GM12878 (cell line): ENCODE data around the gene SLC23A1. TPM values are rescaled to one million over a fixed set of nuclear protein-coding genes. Genes with fewer than 3 reads are reported as not detected.

Experiments used
- ATAC-seq: fragments of 200-7000 bp; cut with Tn5 transposase; 3 replicates; pipeline ENCODE4 v1.9.1; 2020; ENCODE audit warnings: mild to moderate bottlenecking, moderate library complexity
- BruUV-seq: library from RNA; stranded (reverse); fragments of 400-500 nt; replicated peaks from 2 replicates; lab custom pipeline; 2021; lab: Mats Ljungman, UMichigan
- CTCF ChIA-PET: fragments of 300-600 bp; sonication (Branson Sonifier 250); formaldehyde crosslinking; extraction: SDS; loops from one replicate; lab custom pipeline; 2021; ENCODE audit warnings: inconsistent platforms; lab: Yijun Ruan, JAX
- POLR2A ChIA-PET: fragments of 350-600 bp; formaldehyde crosslinking; extraction: SDS; loops from one replicate; lab custom pipeline; 2021; ENCODE audit warnings: inconsistent platforms; lab: Charles Lee
- RAD21 ChIA-PET: fragments of 300-600 bp; sonication (Branson Sonifier 250); formaldehyde crosslinking; loops from one replicate; lab custom pipeline; 2023; ENCODE audit warnings: antibody characterized with exemption; ENCODE audit not compliant: unreplicated experiment; lab: Charles Lee
- SMC1A ChIA-PET: fragments of 300-600 bp; sonication (Branson Sonifier 250); formaldehyde crosslinking; loops from one replicate; lab custom pipeline; 2023; ENCODE audit not compliant: unreplicated experiment, uncharacterized antibody; lab: Charles Lee
- DNase-seq: peaks from one replicate; pipeline ENCODE4 v3.0.0-alpha.2; 2011; ENCODE audit warnings: low read depth, low spot score
- FAIRE-seq: peaks from 3 replicates; lab custom pipeline; 2011; peaks lifted over from hg19 to GRCh38; lab: Jason Lieb, UNC
- H2AFZ ChIP-seq: 2 replicates; pipeline ENCODE4 v1.6.0; 2011; ENCODE audit warnings: low read depth, low read length, control low read depth; ENCODE audit not compliant: control insufficient read depth
- H3K27ac ChIP-seq: 2 replicates; pipeline ENCODE4 v1.5.1; 2011; ENCODE audit warnings: control low read depth; ENCODE audit not compliant: control insufficient read depth, insufficient read depth
- H3K27me3 ChIP-seq, 2 experiments: replicated peaks in 1 of 2; 2 replicates each; pipeline versions ENCODE4 v1.6.0 to v1.6.1; 2011; ENCODE audit warnings: low read length in 1 of 2; ENCODE audit not compliant: control insufficient read depth in 2 of 2, insufficient read depth in 2 of 2
- H3K36me3 ChIP-seq, 2 experiments: 2 replicates each; pipeline ENCODE4 v1.5.1; 2011; ENCODE audit warnings: low read length in 1 of 2; ENCODE audit not compliant: control insufficient read depth in 2 of 2, insufficient read depth in 2 of 2
- H3K4me1 ChIP-seq: 2 replicates; pipeline ENCODE4 v1.6.1; 2011; ENCODE audit warnings: mild to moderate bottlenecking, low read length, moderate library complexity, mixed read lengths; ENCODE audit not compliant: control insufficient read depth, insufficient read depth
- H3K4me2 ChIP-seq: 2 replicates; pipeline ENCODE4 v1.6.0; 2011; ENCODE audit warnings: control low read depth; ENCODE audit not compliant: control insufficient read depth, insufficient read depth
- H3K4me3 ChIP-seq: fragments of 200-600 bp; sonication (generic); 2 replicates; pipeline ENCODE4 v1.5.1; 2016
- H3K79me2 ChIP-seq: 2 replicates; pipeline ENCODE4 v1.6.0; 2011; ENCODE audit warnings: low read length; ENCODE audit not compliant: control insufficient read depth, insufficient read depth
- H3K9ac ChIP-seq: 2 replicates; pipeline ENCODE4 v1.8.0; 2011; ENCODE audit warnings: low read length, control low read depth, mixed read lengths; ENCODE audit not compliant: control insufficient read depth, insufficient read depth
- H3K9me3 ChIP-seq: replicated peaks from 3 replicates; pipeline ENCODE4 v1.5.1; 2011; ENCODE audit warnings: mild to moderate bottlenecking, low read length; ENCODE audit not compliant: control insufficient read depth, insufficient read depth
- H4K20me1 ChIP-seq: 2 replicates; pipeline ENCODE4 v1.6.0; 2011; ENCODE audit not compliant: control insufficient read depth, insufficient read depth
- BHLHE40 ChIP-seq, 2 experiments: fragments of 450-650 bp in 1 of 2; IDR thresholded peaks; 2 replicates each; pipeline ENCODE4 v1.6.1; 2011 to 2017; ENCODE audit warnings: low read depth in 2 of 2, borderline replicate concordance in 1 of 2, improper control_type of control experiment in 1 of 2, low read length in 1 of 2, mild to moderate bottlenecking in 1 of 2
- BRCA1 ChIP-seq: IDR thresholded peaks from 2 replicates; pipeline ENCODE4 v1.6.1; 2011; ENCODE audit warnings: low read depth, low read length, improper control_type of control experiment
- CREB1 ChIP-seq: IDR thresholded peaks from 2 replicates; pipeline ENCODE4 v1.6.1; 2012; ENCODE audit warnings: low read depth, mild to moderate bottlenecking, inconsistent platforms
- DPF2 ChIP-seq: fragments of 450-650 bp; IDR thresholded peaks from 2 replicates; pipeline ENCODE4 v1.6.1; 2017; ENCODE audit warnings: mild to moderate bottlenecking
- GATAD2B ChIP-seq: fragments of 450-650 bp; conservative IDR thresholded peaks from 2 replicates; pipeline ENCODE4 v1.6.1; 2017; ENCODE audit warnings: low read depth, mild to moderate bottlenecking, moderate library complexity
- IKZF1 ChIP-seq: fragments of 450-650 bp; conservative IDR thresholded peaks from 2 replicates; pipeline ENCODE4 v1.6.1; 2017; ENCODE audit warnings: antibody characterized with exemption, mild to moderate bottlenecking
- KAT2A ChIP-seq: conservative IDR thresholded peaks from 2 replicates; pipeline ENCODE4 v1.6.1; 2011; ENCODE audit warnings: low read depth, low read length; ENCODE audit not compliant: control insufficient read depth
- RAD21 ChIP-seq: IDR thresholded peaks from 2 replicates; pipeline ENCODE4 v1.6.1; 2011; ENCODE audit warnings: mild to moderate bottlenecking, low read depth, low read length, moderate library complexity; ENCODE audit not compliant: insufficient read depth
- SIX5 ChIP-seq: IDR thresholded peaks from 2 replicates; pipeline ENCODE4 v1.6.1; 2011; ENCODE audit warnings: mild to moderate bottlenecking, low read depth, low read length, moderate library complexity; ENCODE audit not compliant: severe bottlenecking
- SMAD1 ChIP-seq: fragments of 450-650 bp; IDR thresholded peaks from 2 replicates; pipeline ENCODE4 v1.6.1; 2018; ENCODE audit warnings: mild to moderate bottlenecking, low read depth; ENCODE audit not compliant: partially characterized antibody
- SPI1 ChIP-seq: IDR thresholded peaks from 2 replicates; pipeline ENCODE4 v1.6.1; 2011; ENCODE audit warnings: low read depth, mild to moderate bottlenecking, low read length, moderate library complexity, borderline replicate concordance; ENCODE audit not compliant: insufficient read depth
- TARDBP ChIP-seq: IDR thresholded peaks from 2 replicates; pipeline ENCODE4 v1.6.1; 2016; ENCODE audit warnings: borderline replicate concordance
- ZNF207 ChIP-seq: fragments of 450-650 bp; IDR thresholded peaks from 2 replicates; pipeline ENCODE4 v1.6.1; 2014; ENCODE audit warnings: antibody characterized with exemption, mild to moderate bottlenecking, borderline replicate concordance
- ZNF217 ChIP-seq: fragments of 450-650 bp; IDR thresholded peaks from 2 replicates; pipeline ENCODE4 v1.6.1; 2017; ENCODE audit warnings: antibody characterized with exemption, mild to moderate bottlenecking
- WGBS: methylation state at CpG from one replicate; pipeline ENCODE4 v1.1.6; 2016; ENCODE audit warnings: low lambda C conversion rate; ENCODE audit not compliant: insufficient replicate concordance, insufficient coverage; ENCODE audit errors: missing lambda C conversion rate; 5-methylcytosine and 5-hydroxymethylcytosine counted together
- in situ Hi-C: fragments of 300-500 bp; cut with MboI; formaldehyde crosslinking; loops from 9 replicates; pipeline ENCODE4 v1.14.3; 2018; ENCODE audit warnings: mixed read lengths
- intact Hi-C: fragments of 100-400 bp; cut with micrococcal nuclease; formaldehyde crosslinking; loops from one replicate; pipeline ENCODE4 v1.14.2; 2022; ENCODE audit not compliant: unreplicated experiment
- polyA plus RNA-seq, 11 experiments: library from polyadenylated mRNA; depleted of rRNA in 4 of 11; unstranded in 6 of 11; stranded (reverse) in 5 of 11; fragments of >200 nt; fragmentation: Nextera tagmentation in 4 of 11; fragmentation: Illumina TruSeq in 1 of 11; extraction: Ambion mirVana in 4 of 11; extraction: Trizol in 1 of 11; gene quantifications; 1 replicate in 1 of 11; 2 replicates in 10 of 11; pipeline versions ENCODE4 v1.2.1 to v1.2.3, GENCODE V29; 2011 to 2016; ENCODE audit warnings: inconsistent platforms in 2 of 11, missing spikeins in 2 of 11, low read depth in 1 of 11
- total RNA-seq, 4 experiments: library from RNA; depleted of rRNA in 3 of 4; stranded (reverse); fragments of >200 nt in 3 of 4; fragmentation: Illumina TruSeq in 1 of 4; extraction: Trizol in 1 of 4; gene quantifications; 2 replicates each; pipeline versions ENCODE4 v1.2.1 to v1.2.3, GENCODE V29; 2013 to 2021
- TF ChIP-seq, protein P1 (sequence below): fragments of 450-650 bp; IDR thresholded peaks from 2 replicates; pipeline ENCODE4 v1.6.1; 2014; ENCODE audit warnings: mild to moderate bottlenecking
- TF ChIP-seq, protein P2 (sequence below): IDR thresholded peaks from 2 replicates; pipeline ENCODE4 v1.6.1; 2012; ENCODE audit warnings: mild to moderate bottlenecking, low read depth, low read length
- TF ChIP-seq, protein P3 (sequence below): IDR thresholded peaks from 2 replicates; pipeline ENCODE4 v1.6.1; 2011; ENCODE audit warnings: borderline replicate concordance, low read depth, mild to moderate bottlenecking, moderate library complexity, low read length; ENCODE audit not compliant: insufficient read depth, poor library complexity, severe bottlenecking

SLC23A1 gene
- total and polyA plus RNA-seq, 10 of the 15 experiments (the other 5 are each of a cell fraction or from before 2014, with no cell fraction given): 0.35 to 4.7 (median 1.6) TPM

DNA sequence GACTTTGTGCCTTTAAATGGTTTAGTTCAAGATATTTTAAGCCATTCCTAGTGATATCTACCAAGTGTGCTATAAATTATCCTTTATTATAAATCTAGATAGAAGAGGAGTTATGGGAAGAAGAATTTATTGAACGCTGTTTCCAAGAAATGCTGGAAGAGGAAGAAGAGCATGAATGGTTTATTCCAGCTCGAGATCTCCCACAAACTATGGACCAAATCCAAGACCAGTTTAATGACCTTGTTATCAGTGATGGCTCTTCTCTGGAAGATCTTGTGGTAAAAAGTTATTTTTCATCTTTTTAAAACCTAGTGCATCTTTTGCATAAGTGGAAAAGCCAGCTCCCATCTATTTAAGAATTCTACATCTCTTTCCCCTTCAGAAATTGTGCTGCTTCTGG lies 18.6 kb downstream of the SLC23A1 start:
- Histone ChIP-seq H3K27ac (no peak overlapping the region), H3K4me2 (no peak overlapping the region), H3K9me3 (no peaks in the 10 kb centered on the region; the same call in 2 of the 3 replicates), H4K20me1 (no peaks in the 10 kb centered on the region), H3K4me3 (no peak overlapping the region), H3K79me2 (peaks cover 3% of the 10 kb centered on the region), H3K36me3 (peaks cover 7 to 23% of the 10 kb centered on the region in 2 experiments; a peak in 3 of 4 replicates), H3K27me3 (no peaks in the 10 kb centered on the region), H3K4me1 (no peaks in the 10 kb centered on the region), H3K9ac (no peak overlapping the region), H2AFZ (no peak overlapping the region)
- CTCF ChIA-PET: no interaction called here
- SMC1A ChIA-PET: no interaction called here
- no TSS peak for BruUV-seq
- in situ Hi-C loops (no loop called here), intact Hi-C loops (no loop called here)
- DNase-seq: no peak
- ATAC-seq: no peak
- WGBS: 96% methylated on average over 2 of the region's 2 CpGs
- POLR2A ChIA-PET: no interaction called here
- RAD21 ChIA-PET: no interaction called here
- no peak for FAIRE-seq
- TF ChIP-seq SPI1 (no peak), ZNF207 (no peak), RAD21 (no peak), SIX5 (no peak), CREB1 (no peak), IKZF1 (no peak), KAT2A (no peak), TARDBP (no peak), ZNF217 (no peak), DPF2 (no peak), SMAD1 (no peak), BRCA1 (no peak), BHLHE40 (IDR thresholded peaks at IDR 0.05; ENCODE audit: borderline replicate concordance in 1 of 2, low read depth in 2 of 2, low read length in 1 of 2) (no peak), GATAD2B (no peak)
- TF ChIP-seq, protein P1, sequence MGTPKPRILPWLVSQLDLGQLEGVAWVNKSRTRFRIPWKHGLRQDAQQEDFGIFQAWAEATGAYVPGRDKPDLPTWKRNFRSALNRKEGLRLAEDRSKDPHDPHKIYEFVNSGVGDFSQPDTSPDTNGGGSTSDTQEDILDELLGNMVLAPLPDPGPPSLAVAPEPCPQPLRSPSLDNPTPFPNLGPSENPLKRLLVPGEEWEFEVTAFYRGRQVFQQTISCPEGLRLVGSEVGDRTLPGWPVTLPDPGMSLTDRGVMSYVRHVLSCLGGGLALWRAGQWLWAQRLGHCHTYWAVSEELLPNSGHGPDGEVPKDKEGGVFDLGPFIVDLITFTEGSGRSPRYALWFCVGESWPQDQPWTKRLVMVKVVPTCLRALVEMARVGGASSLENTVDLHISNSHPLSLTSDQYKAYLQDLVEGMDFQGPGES: no peak
- TF ChIP-seq, protein P2, sequence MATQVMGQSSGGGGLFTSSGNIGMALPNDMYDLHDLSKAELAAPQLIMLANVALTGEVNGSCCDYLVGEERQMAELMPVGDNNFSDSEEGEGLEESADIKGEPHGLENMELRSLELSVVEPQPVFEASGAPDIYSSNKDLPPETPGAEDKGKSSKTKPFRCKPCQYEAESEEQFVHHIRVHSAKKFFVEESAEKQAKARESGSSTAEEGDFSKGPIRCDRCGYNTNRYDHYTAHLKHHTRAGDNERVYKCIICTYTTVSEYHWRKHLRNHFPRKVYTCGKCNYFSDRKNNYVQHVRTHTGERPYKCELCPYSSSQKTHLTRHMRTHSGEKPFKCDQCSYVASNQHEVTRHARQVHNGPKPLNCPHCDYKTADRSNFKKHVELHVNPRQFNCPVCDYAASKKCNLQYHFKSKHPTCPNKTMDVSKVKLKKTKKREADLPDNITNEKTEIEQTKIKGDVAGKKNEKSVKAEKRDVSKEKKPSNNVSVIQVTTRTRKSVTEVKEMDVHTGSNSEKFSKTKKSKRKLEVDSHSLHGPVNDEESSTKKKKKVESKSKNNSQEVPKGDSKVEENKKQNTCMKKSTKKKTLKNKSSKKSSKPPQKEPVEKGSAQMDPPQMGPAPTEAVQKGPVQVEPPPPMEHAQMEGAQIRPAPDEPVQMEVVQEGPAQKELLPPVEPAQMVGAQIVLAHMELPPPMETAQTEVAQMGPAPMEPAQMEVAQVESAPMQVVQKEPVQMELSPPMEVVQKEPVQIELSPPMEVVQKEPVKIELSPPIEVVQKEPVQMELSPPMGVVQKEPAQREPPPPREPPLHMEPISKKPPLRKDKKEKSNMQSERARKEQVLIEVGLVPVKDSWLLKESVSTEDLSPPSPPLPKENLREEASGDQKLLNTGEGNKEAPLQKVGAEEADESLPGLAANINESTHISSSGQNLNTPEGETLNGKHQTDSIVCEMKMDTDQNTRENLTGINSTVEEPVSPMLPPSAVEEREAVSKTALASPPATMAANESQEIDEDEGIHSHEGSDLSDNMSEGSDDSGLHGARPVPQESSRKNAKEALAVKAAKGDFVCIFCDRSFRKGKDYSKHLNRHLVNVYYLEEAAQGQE: no peak
- TF ChIP-seq, protein P3, sequence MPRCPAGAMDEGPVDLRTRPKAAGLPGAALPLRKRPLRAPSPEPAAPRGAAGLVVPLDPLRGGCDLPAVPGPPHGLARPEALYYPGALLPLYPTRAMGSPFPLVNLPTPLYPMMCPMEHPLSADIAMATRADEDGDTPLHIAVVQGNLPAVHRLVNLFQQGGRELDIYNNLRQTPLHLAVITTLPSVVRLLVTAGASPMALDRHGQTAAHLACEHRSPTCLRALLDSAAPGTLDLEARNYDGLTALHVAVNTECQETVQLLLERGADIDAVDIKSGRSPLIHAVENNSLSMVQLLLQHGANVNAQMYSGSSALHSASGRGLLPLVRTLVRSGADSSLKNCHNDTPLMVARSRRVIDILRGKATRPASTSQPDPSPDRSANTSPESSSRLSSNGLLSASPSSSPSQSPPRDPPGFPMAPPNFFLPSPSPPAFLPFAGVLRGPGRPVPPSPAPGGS: no peak
